Embryonic facial prominence (tissue), 1 donor: ENCODE data around the gene CCDC28A.

Experiments used
- DNase-seq: peaks from one replicate; pipeline ENCODE4 v3.0.0-alpha.2; 2016; ENCODE audit errors: extremely low spot score

Gene CCDC28A

DNA sequence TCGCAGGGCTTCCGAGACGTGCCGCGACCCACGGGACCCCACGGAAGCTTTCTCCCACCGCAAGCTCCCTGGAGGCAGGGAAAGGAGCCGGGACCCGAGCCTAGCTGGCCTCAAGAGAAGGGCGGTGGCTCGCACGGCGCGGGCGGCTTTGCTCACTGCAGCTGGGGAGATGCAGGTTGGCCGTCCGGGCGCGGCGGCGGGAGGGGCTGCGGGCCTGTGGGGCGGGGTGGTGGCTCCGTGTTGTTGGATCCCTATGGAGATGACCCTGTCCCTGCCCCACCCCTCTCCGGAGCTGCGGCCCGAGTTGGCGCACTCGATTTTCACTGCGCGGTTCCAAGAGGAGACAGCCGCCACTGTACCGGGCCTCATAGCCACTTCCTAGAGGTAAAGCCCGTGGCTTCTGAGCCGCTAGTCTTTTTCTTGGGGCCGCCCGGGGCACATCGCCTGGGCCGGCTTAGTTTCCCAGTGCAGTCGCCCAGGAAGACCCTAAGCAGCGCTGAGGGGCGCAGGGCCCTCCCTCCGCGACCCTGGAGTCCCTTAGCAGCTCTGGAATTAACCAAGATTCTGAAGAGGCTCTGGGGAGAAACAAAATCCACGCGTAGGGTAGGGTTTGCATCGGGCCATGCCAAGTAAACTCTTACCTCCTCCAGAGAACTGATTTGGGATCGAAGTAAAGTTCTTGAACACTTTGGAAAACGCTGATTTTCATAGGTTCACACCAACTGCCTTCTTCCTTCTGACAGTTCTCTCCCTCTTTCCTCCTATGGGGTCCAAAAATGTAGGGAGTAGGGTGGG is 22.4 kb downstream of the CCDC28A start, which contains the start of gene ECT2L:
Gene ECT2L (plus strand): TSS at position 279 of the 795 bp plus-strand sequence. CDS start 17,188 bp downstream, outside the sequence.
- DNase-seq = no peak

DNA sequence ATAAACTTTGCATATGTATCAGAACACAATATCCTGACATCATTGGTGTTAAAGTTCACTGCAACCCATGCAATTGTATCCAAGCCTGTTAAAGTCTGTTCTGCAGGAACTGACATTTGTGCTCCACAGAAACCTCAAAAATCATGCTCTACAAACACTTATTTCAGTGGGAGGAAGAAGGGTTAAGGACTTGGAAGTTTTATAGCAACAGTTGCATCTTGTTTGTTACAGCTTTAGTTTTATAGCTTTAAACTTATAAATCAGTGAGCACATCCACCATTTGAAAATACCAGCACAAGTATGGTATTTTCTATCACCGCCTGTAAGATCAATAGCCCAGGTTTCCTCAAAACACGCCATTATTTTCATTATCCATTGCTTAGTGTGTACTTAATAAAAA is 23.2 kb downstream of the CCDC28A start:
- no peak for DNase-seq

DNA sequence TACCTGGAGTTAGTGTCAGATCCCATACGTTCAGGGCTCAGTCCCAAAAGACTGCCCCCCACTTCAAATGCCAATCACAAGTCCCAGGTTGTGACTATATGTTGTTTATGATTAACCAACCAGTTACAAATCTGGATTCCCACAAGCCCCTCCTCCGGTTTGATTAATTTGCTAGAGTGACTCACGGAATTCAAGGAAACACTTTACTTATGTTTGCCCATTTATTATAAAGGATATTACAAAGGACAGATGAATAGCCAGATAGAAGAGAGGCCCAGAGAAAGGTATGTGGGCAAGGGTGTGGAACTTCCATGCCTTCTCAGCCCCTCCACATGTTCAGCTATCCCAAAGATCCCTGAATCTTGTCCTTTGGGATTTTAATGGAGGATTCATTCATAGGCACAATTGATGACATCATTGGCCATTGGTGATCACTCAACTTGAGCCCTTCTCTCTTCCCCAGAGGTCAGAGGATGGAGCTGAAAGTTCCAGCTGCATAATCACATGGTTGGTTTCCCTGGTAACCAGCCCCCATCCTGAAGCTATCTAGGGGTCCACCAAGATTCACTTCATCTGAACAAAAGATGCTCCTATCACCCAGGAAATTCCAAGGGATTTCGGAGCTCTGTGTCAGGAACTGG is 24.4 kb downstream of the CCDC28A start:
- no peak for DNase-seq

DNA sequence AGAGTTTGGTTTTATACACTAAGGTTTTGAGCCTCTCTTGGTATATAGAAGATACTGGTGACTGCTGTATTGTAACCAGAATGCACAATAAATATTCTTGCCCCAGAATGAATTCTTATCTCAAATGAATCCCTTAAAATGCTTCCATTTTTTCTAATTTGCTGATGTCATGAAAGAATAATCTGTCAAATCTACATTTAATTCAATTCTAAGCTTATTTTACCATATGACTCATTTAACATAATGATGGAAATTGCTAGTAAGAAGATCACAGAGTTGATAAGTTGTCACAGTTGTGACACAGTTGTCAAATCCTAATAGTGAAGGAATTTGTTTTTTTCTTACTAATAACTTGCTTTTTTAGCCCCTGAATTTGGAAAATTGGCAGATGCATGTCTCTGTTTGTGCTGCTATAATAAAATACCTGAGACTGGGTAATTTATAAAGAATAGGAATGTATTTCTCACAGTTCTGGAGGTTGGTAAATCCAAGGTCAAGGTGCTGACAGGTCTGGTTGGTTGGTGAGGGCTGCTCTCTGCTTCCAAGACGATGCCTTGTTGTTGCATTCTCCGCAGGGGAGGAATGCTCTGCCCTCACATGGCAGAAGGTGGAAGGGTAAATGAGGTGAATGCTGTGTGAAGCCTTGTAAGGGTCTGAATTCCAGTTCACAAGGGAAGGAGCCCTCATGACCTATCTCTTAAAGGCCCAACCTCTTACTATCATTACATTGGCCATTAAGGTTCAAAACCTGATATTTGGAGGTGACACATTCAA is 27.0 kb downstream of the CCDC28A start:
- no peak for DNase-seq

DNA sequence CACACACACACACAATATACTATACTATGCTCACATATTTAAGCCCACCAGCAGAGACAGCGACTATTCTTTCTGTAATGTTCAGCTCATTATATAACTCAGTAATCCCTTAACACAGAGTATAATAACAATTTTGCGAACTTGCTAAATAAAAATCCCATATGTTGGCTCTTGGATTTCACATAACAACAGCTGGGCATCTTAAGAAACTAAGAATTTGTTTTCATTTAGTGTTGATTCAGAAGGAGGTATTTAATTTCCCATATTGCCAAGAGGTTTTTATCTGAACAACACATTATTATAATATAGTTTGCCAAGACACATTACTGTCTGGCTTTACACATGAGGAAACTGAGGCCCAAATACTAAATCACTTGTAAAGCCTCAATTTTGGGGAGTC is 29.8 kb downstream of the CCDC28A start:
- no peak for DNase-seq

DNA sequence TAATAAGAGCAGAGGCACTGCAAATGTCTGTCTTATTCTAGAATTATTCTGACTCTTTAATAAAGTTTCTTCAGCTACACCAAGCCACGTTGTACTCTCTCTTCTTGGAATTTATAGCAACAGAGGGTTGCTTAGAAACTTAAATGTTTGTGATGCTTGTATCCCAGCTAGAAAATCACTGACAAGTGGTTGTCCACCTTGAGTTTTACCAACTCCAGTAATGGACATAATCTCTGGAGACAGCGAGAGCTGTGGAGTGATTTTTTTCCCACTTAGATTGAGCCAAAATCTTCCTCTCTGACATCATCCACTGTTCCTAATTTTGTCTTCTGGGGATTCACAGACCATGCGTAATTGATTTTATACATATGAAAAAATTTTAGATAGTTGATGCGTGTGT is 30.3 kb downstream of the CCDC28A start:
- DNase-seq = peak; percentile 48

DNA sequence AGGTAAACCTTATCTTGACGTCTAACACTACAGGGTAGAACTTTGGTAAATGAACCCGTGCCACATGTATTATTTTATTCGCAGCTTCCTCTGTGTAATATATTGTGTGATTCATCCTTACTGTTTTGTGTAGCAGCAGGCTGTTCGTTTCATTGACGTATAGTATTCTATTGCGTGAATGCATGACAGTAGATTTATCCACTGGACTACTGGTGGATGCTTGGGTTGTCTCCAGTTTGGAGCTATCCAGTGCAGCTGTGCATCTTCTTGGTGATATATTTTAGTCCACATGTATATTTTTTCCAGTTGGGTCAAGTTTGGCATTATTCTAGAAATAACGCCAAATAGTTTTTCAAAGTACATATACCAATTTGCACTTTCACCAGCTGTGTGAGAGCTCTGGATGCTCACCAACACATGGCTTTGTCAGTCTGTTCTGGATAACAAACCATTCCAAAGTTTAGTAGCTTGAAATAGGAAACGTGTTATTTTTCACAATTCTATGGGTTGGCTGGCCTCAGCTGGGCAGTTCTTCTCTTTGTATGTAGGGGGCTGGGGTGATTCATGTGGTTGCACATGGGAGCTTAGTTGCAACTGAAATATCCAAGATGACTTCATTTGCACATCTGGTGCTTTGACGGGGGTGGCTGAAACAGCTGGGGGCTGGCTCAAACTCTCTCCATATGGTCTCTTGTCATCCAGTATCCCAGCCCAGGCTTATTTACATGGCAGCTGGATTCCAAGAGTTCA is 31.6 kb downstream of the CCDC28A start:
- DNase-seq = no peak

DNA sequence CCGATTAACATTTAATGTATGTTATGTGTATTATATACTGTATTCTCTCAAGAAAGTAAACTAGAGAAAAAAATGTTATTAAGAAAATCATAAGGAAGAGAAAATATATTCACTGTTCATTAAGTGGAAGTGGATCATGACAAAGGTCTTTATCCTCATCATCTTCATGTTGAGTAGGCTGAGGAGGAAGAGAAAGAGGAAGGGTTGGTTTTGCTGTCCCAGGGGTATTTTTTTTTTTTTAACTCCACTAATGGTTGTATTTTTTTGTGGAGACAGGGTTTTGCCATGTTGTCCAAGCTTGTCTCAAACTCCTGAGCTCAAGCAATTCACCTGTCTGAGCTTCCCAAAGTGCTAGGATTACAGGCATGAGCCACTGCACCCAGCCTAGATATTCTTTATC is 33.3 kb downstream of the CCDC28A start:
- no peak for DNase-seq

DNA sequence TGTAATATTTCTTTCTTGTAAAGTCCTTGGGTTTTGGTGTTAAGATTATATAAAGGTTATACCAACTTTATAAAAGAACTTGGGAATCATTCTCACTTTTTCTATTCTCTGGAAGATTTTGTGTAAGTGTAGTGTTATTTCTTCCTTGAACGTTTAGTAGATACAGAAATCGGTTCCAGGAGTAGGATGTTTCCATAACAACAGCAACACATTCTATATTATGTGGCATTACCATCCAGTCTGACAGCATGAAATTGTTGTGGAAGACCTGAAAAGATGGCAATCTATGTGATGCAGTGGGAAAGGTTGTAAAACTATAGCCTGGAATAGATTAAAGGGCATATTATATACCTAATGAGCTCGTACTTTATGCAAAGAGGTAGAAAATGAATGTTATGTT is 36.1 kb downstream of the CCDC28A start:
- DNase-seq = no peak

DNA sequence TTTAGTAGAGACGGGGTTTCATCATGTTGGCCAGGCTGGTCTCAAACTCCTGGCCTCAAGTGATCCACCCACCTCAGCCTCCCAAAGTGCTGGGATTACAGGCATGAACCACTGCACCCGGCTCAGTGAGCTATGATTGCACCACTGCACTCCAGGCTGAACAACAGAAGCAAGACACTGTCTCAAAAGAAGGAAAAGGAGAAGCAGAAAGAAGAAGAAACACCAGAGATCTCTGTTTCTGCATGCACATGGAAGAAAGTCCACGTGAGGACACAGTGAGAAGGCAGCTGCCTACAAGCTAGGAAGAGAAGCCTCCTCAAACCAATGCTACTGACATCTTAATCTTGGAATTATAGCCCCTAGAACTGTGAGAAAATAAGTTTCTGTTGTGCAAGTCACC is 38.3 kb downstream of the CCDC28A start:
- no peak for DNase-seq

DNA sequence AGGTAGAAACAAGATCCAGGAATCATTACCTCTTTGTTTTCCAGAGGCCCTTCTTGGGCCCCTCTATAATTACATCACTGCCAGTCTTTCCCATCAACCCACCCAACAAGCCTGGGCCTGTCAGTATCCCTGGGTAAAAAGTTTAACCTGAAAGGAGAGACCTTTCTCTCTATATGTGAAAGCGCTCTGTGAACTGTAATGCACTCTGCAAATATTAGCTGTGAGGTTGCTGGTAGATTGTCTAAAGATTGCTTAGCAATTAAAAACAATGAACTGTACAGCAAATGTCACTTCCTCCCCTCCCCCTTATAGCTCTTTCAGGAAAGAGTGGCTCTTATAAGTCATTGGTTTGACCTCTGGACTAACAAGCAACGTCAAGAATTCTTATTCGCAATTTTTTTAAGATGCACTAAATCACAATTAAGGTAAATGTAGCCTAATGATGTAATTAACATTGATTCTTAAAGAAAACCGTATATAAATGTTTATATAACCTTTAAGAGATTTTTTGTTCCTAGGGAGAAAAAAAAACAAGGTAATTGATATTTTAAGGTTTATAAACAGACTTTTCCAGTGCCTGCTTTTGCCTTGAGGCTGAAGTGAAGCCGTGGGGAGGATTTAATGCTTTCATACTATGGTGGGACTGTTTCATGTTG is 40.7 kb downstream of the CCDC28A start:
- DNase-seq = no peak

DNA sequence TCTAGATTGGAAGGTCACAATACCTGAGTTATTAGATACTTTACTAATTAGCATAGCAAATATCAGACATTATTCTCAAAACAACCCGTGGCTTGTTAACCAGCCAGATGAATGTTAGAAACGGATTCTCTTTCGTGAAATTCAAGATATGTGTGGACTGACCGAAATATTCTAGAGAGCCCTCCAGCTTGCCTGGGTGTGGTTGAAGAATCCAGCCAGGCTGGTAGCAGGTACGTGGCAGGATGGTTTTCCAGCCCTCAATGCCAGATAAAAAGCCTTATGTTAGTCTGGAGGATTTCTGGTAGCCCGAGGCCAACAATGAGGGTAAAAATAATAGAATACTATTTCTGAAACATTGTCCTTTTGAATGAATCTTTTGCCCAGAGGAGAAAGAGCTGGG is 41.7 kb downstream of the CCDC28A start:
- no peak for DNase-seq

DNA sequence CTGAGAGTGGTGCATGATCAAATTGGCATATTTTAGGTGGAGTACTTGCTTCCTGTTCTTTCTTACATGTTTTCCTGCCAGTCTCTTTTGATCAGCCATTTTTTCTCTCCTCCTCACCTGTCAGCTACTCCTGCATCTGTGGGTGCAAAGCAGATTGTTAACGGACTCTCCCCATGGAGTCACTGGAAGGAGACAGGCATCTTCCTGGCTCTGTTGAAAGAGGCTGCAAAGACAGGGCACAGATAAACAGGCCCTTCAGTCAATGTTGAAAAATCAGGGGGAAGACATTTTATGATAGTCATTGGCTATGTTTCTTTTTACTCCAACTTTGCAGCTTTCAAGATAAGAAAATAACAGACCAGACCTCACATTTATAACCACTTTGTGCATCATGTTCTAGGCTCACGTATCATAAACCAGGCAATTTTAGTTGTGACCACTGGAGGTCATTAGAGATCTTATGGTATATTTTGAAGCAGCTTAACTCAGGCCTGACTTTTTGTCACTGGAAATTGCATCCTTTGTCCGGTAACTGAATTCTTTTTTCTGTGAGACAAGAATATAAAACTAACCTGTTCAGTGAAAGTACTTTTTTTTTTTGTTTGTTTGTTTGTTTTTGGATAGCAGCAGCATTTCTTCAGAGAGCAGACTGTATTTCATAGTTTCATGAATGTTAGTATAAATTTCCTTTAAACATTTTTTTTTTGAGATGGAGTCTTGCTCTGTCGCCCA is 42.4 kb downstream of the CCDC28A start:
- DNase-seq = no peak

DNA sequence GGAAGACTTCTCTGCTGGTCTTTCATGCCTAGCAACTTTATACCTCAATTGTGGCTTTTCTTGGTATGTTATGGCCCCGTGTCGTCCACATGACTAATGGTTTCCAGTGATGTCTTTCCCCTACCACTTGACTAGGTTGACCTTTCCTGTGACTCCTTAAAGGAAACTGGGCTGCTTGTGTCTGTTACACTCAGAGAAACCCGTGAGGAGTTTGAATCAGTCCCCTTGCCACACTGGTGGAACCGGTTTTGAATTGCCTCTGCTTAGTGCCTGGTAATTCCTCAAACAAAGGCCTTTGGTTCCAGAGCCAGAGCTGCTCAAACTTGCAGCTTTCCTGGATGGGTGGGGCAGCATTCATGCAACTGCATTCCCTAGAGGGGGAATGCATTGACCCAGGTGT is 44.2 kb downstream of the CCDC28A start:
- peak; percentile 36 for DNase-seq

DNA sequence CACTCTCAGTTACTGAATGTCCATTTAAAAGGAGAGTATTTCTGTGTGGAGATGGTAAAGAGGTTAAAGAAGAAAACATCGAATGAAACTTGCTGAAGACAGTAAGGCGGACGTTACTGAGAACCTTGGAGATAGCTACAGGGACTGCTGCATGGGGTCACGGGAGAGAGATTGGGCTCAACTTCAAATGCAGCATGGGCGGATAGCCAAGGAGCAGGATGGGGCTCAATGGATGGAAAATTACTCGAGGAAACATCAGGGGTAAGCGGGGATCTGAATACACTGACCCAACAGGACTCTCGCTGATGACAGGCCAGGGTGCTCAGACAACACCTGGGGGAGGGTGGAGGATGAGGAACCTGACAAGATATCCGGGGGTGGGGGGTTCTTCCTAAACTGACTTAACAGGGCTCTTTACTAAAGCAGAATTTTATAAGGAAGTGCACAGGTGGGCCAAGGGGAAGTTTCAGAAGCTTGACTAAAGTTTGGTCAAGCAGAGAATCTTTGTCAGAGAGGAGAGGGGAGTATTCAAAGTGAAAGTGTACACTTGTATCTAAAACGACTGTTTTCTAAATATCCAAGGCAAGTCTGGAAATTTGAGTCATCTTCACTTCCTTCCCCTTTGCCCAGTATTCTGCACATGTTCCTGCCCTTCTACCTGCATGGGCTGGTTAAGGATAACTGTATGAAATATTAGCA is 45.1 kb downstream of the CCDC28A start:
- DNase-seq = no peak

DNA sequence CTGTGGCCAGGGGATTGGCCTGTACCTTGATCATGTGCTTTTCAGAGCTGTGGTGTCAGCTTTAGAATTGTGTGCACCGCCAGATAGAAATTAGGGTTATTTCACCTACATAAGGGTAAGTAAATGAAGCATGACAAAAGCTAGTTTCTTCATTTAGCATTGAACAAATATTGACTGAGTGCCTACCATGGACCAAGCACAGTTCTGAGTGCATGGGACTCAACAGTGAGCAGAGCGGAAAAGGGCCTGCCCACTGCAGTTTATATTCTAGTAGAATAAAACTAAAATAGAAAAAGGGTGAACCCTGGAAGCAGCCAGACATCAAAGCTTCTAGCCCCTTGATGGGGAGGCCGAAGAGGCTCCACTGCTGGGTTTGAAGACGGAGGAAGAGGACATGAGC is 48.0 kb downstream of the CCDC28A start:
- DNase-seq = no peak

DNA sequence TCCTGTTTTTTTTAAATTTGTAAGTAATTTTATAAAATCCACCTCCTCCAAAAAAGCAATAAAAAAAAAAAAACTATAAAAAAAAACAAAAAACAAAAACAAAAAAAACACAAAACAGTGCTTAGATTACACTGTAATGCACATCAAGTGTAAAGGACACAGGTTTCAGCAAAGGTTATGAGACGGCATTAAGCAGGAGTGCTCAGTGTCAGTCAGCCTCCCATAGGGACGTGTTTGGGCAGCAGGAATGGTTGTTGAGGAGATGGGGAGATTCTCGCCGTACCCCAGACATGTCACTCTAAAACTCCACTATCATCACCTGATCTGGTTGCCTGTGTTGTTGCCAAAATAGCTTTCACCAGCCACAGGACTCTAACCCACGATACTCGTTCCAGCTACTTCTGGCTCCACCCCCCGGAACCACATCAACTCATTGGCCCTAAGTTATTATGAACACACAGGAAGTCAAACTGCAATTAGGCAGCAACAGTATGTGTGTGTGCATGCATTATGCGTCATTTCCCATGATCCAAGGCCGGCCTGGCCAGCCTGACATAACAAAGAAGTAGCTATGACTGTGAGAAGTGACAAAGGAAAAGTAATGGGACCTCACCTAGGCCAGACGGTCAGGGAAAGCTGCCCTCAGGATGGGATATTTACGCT is 51.0 kb downstream of the CCDC28A start:
- no peak for DNase-seq

DNA sequence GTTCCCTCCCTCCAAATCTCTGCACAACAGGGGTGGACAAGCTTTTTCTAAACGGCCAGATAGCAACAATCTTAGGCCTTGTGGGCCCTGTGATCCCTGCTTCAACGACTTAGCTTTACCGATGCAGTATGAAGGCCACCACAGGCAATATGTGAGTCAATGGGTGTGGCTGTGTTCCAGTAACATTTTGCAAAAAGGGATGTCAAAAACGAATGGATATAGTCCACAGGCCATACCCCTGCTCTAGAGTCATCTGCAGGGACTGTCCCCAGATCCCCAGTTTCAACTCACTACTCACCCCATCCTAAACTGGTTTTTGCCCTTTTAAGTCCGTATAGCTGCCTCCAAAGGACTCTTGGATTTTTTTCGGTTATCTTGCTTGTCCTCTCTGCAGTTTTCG is 56.7 kb downstream of the CCDC28A start:
- no peak for DNase-seq

DNA sequence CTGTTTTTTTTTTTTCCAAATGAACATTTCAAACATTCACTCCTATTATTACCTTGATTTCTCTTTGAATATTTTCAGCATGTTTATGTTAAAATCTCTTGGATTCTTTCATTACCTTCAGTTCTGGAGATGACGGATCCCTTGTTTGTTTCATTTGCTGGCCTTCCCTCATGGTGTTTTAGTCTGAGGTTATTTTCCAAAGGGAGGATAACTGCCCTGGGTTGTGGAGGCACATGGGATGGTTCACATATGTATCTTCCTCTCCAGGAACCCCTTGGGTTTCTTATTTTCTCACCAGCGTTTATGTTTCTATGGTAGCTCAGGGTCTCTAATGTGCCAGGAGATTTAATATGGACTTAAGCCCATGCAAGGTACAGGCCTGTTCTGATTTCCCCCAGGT is 58.6 kb downstream of the CCDC28A start:
- DNase-seq = no peak
